ENCODE results near the gene ZFAND3. TPM values are rescaled to one million over a fixed set of nuclear protein-coding genes. Genes with fewer than 3 reads are reported as not detected.

Gene ZFAND3
- total RNA-seq, 2 experiments from 2014 or later, result 8.3 to 33.8 TPM

- Histone ChIP-seq H3K27ac (ENCODE audit: low read depth, low read length, poor library complexity, severe bottlenecking) (no peak overlapping the region), H3K4me3 (ENCODE audit: low read depth, low read length, poor library complexity, severe bottlenecking) (no peak overlapping the region), H3K36me3 (ENCODE audit: insufficient read depth, low read length) (no peaks in the 10 kb centered on the region), H3K79me2 (ENCODE audit: insufficient read depth, low read depth, low read length) (no peaks in the 10 kb centered on the region), H3K9me2 (ENCODE audit: insufficient read depth, low read length) (no peaks in the 10 kb centered on the region), H3K4me1 (ENCODE audit: insufficient read depth, low read length, poor library complexity, severe bottlenecking) (peaks cover 6% of the 10 kb centered on the region), H3K4me2 (ENCODE audit: low read length) (no peak overlapping the region), H2AFZ (ENCODE audit: low read length) (no peak overlapping the region), H4K20me1 (ENCODE audit: insufficient read depth, low read length) (no peaks in the 10 kb centered on the region; the same call in 1 of the 2 replicates), H3K9me3 (ENCODE audit: low read length) (no peaks in the 10 kb centered on the region)
- no TSS peak for BruUV-seq (replicated peaks)
- intact Hi-C loops (cut with micrococcal nuclease; ENCODE audit: unreplicated experiment), result no loop called here
- no peak for TF ChIP-seq CTCF (conservative IDR thresholded peaks at IDR 0.05; ENCODE audit: low read length)
- TF ChIP-seq EZH2phosphoT487 (IDR thresholded peaks at IDR 0.05; ENCODE audit: borderline replicate concordance, low read depth, low read length), result no peak
- ChIA-PET CTCF (ENCODE audit: unreplicated experiment) (no interaction called here), POLR2A (no interaction called here)
- no peak for DNase-seq (ENCODE audit: low spot score)
These were observed 332.3 kb downstream of the ZFAND3 start for GRCh38 chr6:38151580-38152500.

GRCh38 chr6:38152620-38153019, 333.1 kb downstream of the ZFAND3 start:
- DNase-seq (ENCODE audit: low spot score), result no peak
- POLR2A ChIA-PET, result no interaction called here
- no peaks in the 10 kb centered on the region for H3K9me2 ChIP-seq (ENCODE audit: insufficient read depth, low read length)
- no peak overlapping the region for H3K4me2 ChIP-seq (ENCODE audit: low read length)
- no TSS peak for BruUV-seq (replicated peaks)
- H3K4me1 ChIP-seq (ENCODE audit: insufficient read depth, low read length, poor library complexity, severe bottlenecking), result peaks cover 6% of the 10 kb centered on the region
- no peak overlapping the region for H2AFZ ChIP-seq (ENCODE audit: low read length)
- intact Hi-C loops (cut with micrococcal nuclease; ENCODE audit: unreplicated experiment), result no loop called here
- CTCF ChIA-PET (ENCODE audit: unreplicated experiment), result no interaction called here
- no peaks in the 10 kb centered on the region for H3K9me3 ChIP-seq (ENCODE audit: low read length)
- TF ChIP-seq EZH2phosphoT487 (IDR thresholded peaks at IDR 0.05; ENCODE audit: borderline replicate concordance, low read depth, low read length) (no peak), CTCF (conservative IDR thresholded peaks at IDR 0.05; ENCODE audit: low read length) (no peak)
- no peaks in the 10 kb centered on the region for H3K36me3 ChIP-seq (ENCODE audit: insufficient read depth, low read length)
- no peaks in the 10 kb centered on the region for H3K79me2 ChIP-seq (ENCODE audit: insufficient read depth, low read depth, low read length)
- H3K4me3 ChIP-seq (ENCODE audit: low read depth, low read length, poor library complexity, severe bottlenecking), result no peak overlapping the region
- no peaks in the 10 kb centered on the region; the same call in 1 of the 2 replicates for H4K20me1 ChIP-seq (ENCODE audit: insufficient read depth, low read length)
- H3K27ac ChIP-seq (ENCODE audit: low read depth, low read length, poor library complexity, severe bottlenecking), result no peak overlapping the region

Data from OCI-LY7 (cell line).